HG03064 (cell line): ENCODE data around the gene ALCAM.

ENCODE experiments used
- ATAC-seq: cut with Tn5 transposase; IDR thresholded peaks from one replicate; pipeline ENCODE4 v1.9.1; 2021; ENCODE audit warnings: low read depth; ENCODE audit not compliant: unreplicated experiment

Gene ALCAM

GRCh38 chr3:105366326-105367062 lies at the start of gene ALCAM:
TSS of gene ALCAM (plus strand) at chr3:105366909.
- ATAC-seq = peak; percentile 49

GRCh38 chr3:105317841-105318240 lies 48.9 kb upstream of the ALCAM start:
- no peak for ATAC-seq

GRCh38 chr3:105322570-105323273 lies 44.0 kb upstream of the ALCAM start:
- peak; percentile 92 for ATAC-seq

- no peak for ATAC-seq
Observed at GRCh38 chr3:105323274-105323599, 43.5 kb upstream of the ALCAM start.

- no peak for ATAC-seq
Observed at GRCh38 chr3:105324951-105325350, 41.8 kb upstream of the ALCAM start.

- ATAC-seq = no peak
Observed at GRCh38 chr3:105327662-105328337, 38.9 kb upstream of the ALCAM start.

GRCh38 chr3:105328338-105328730 lies 38.4 kb upstream of the ALCAM start:
- ATAC-seq = no peak

GRCh38 chr3:105332961-105333360 lies 33.7 kb upstream of the ALCAM start:
- ATAC-seq = no peak

- peak; percentile 72 for ATAC-seq
Observed at GRCh38 chr3:105334138-105334882, 32.4 kb upstream of the ALCAM start.

GRCh38 chr3:105339946-105340345 lies 26.8 kb upstream of the ALCAM start:
- ATAC-seq = no peak

- ATAC-seq = no peak
Observed at GRCh38 chr3:105343991-105344390, 22.7 kb upstream of the ALCAM start.

GRCh38 chr3:105345156-105345555 lies 21.6 kb upstream of the ALCAM start:
- no peak for ATAC-seq

- ATAC-seq = peak; percentile 89
Observed at GRCh38 chr3:105347625-105348302, 18.9 kb upstream of the ALCAM start.

GRCh38 chr3:105348307-105348706 lies 18.4 kb upstream of the ALCAM start:
- no peak for ATAC-seq

GRCh38 chr3:105349684-105350387 lies 16.9 kb upstream of the ALCAM start:
- ATAC-seq = no peak

- no peak for ATAC-seq
Observed at GRCh38 chr3:105351821-105352220, 14.9 kb upstream of the ALCAM start.

GRCh38 chr3:105352976-105353375 lies 13.7 kb upstream of the ALCAM start:
- no peak for ATAC-seq

- ATAC-seq = peak; percentile 38
Observed at GRCh38 chr3:105353485-105354161, 13.1 kb upstream of the ALCAM start.

- ATAC-seq = no peak
Observed at GRCh38 chr3:105354429-105354828, 12.3 kb upstream of the ALCAM start.
